GM18499 (cell line): ENCODE data around the gene KIF16B.

ENCODE experiments used
- ATAC-seq: cut with Tn5 transposase; IDR thresholded peaks from one replicate; pipeline ENCODE4 v1.9.1; 2021; ENCODE audit warnings: moderate number of reproducible peaks; ENCODE audit not compliant: insufficient read depth, unreplicated experiment

KIF16B gene

GRCh38 chr20:16317445-16318362 lies 255.5 kb downstream of the KIF16B start:
- ATAC-seq = no peak

- no peak for ATAC-seq
Measured at GRCh38 chr20:16316513-16316912, 256.7 kb downstream of the KIF16B start.

GRCh38 chr20:16314748-16315159 lies 258.5 kb downstream of the KIF16B start:
- ATAC-seq = no peak

- ATAC-seq = peak; percentile 42
Measured at GRCh38 chr20:16314320-16314719, 258.9 kb downstream of the KIF16B start.

- ATAC-seq = no peak
Measured at GRCh38 chr20:16313917-16314316, 259.3 kb downstream of the KIF16B start.

GRCh38 chr20:16312998-16313397 lies 260.2 kb downstream of the KIF16B start:
- no peak for ATAC-seq

- ATAC-seq = no peak
Measured at GRCh38 chr20:16311756-16312155, 261.5 kb downstream of the KIF16B start.

- no peak for ATAC-seq
Measured at GRCh38 chr20:16308754-16309153, 264.5 kb downstream of the KIF16B start.

GRCh38 chr20:16302818-16303217 lies 270.4 kb downstream of the KIF16B start:
- no peak for ATAC-seq

- ATAC-seq = no peak
Measured at GRCh38 chr20:16301986-16302385, 271.3 kb downstream of the KIF16B start.

- ATAC-seq = no peak
Measured at GRCh38 chr20:16299897-16300296, 273.4 kb downstream of the KIF16B start.

GRCh38 chr20:16296931-16297330 lies 276.3 kb downstream of the KIF16B start:
- ATAC-seq = no peak

- no peak for ATAC-seq
Measured at GRCh38 chr20:16295534-16295933, 277.7 kb downstream of the KIF16B start.

- no peak for ATAC-seq
Measured at GRCh38 chr20:16293590-16293989, 279.7 kb downstream of the KIF16B start.

- ATAC-seq = no peak
Measured at GRCh38 chr20:16292226-16292880, 280.9 kb downstream of the KIF16B start.

GRCh38 chr20:16290358-16290757 lies 282.9 kb downstream of the KIF16B start:
- no peak for ATAC-seq

GRCh38 chr20:16287776-16288175 lies 285.5 kb downstream of the KIF16B start:
- ATAC-seq = no peak

GRCh38 chr20:16286601-16287000 lies 286.6 kb downstream of the KIF16B start:
- no peak for ATAC-seq

GRCh38 chr20:16284385-16285100 lies 288.7 kb downstream of the KIF16B start:
- ATAC-seq = no peak

- no peak for ATAC-seq
Measured at GRCh38 chr20:16283978-16284377, 289.3 kb downstream of the KIF16B start.

- ATAC-seq = no peak
Measured at GRCh38 chr20:16283307-16283706, 289.9 kb downstream of the KIF16B start.
